B cell (primary cell): ENCODE data around the gene ACMSD.

Experiments used
- CTCF ChIP-seq: fragments of 200-600 bp; IDR thresholded peaks from one replicate; pipeline ENCODE4 v1.8.0; 2022; ENCODE audit warnings: antibody characterized with exemption, mild to moderate bottlenecking
- EZH2 ChIP-seq: IDR thresholded peaks from 2 replicates; pipeline ENCODE4 v1.6.1; 2012; ENCODE audit warnings: borderline replicate concordance, low read depth, mild to moderate bottlenecking, moderate library complexity, low read length; ENCODE audit not compliant: insufficient read depth, poor library complexity, severe bottlenecking

GRCh38 chr2:134865067-134865787, 26.8 kb downstream of the ACMSD start:
- no peak for TF ChIP-seq CTCF
- TF ChIP-seq EZH2, result no peak
